HEK293 (cell line): ENCODE results near the gene CHGA.
A peak's percentile ranks its signal among the peaks of the same experiment; 100 is the strongest.

Experiments
- CTCF ChIA-PET: fragments of 350-600 bp; formaldehyde crosslinking; extraction: SDS; loops from one replicate; lab custom pipeline; 2021; ENCODE audit warnings: antibody characterized with exemption; lab: Yijun Ruan, JAX
- POLR2A ChIA-PET: fragments of 300-600 bp; formaldehyde crosslinking; extraction: SDS; loops from one replicate; lab custom pipeline; 2020; ENCODE audit warnings: antibody characterized with exemption, inconsistent platforms; lab: Yijun Ruan, JAX
- H3K27ac ChIP-seq: fragments of 200-500 bp; sonication (Bioruptor generic); 2 replicates; pipeline ENCODE4 v1.5.1; 2014; ENCODE audit warnings: low read depth, low read length, control low read depth, inconsistent platforms; ENCODE audit errors: extremely low read depth
- H3K36me3 ChIP-seq, 2 experiments: fragments of 200-500 bp in 1 of 2; sonication (Bioruptor generic) in 1 of 2; 1 replicate in 1 of 2; 2 replicates in 1 of 2; pipeline ENCODE4 v1.5.1; 2014 to 2017; ENCODE audit warnings: inconsistent platforms in 2 of 2, low read length in 2 of 2; ENCODE audit not compliant: control insufficient read depth in 2 of 2, insufficient read depth in 1 of 2
- H3K4me1 ChIP-seq: fragments of 200-500 bp; sonication (Bioruptor generic); 2 replicates; pipeline ENCODE4 v1.5.1; 2014; ENCODE audit warnings: mild to moderate bottlenecking, low read length, inconsistent platforms; ENCODE audit not compliant: control insufficient read depth, insufficient read depth
- H3K4me3 ChIP-seq: 2 replicates; pipeline ENCODE4 v1.5.1; 2011; ENCODE audit warnings: low read depth, mild to moderate bottlenecking, control low read depth, low read length, moderate library complexity
- H3K9me3 ChIP-seq: fragments of 200-500 bp; sonication (Bioruptor generic); 2 replicates; pipeline ENCODE4 v1.5.1; 2014; ENCODE audit warnings: low read depth, low read length, inconsistent platforms; ENCODE audit not compliant: control insufficient read depth, insufficient read depth
- GLI4 ChIP-seq: fragments of 450-650 bp; formaldehyde crosslinking; IDR thresholded peaks from 2 replicates; pipeline ENCODE4 v1.5.1; 2016; ENCODE audit warnings: missing biosample characterization, missing genetic modification characterization
- SETDB1 ChIP-seq: IDR thresholded peaks from one replicate; pipeline ENCODE4 v1.6.1; 2017; ENCODE audit warnings: mild to moderate bottlenecking, low read length, moderate library complexity, mixed read lengths; ENCODE audit not compliant: insufficient read length
- SP7 ChIP-seq: fragments of 450-650 bp; formaldehyde crosslinking; IDR thresholded peaks from 2 replicates; pipeline ENCODE4 v1.5.1; 2016; ENCODE audit warnings: missing biosample characterization, missing genetic modification characterization
- ZFHX2 ChIP-seq: fragments of 450-650 bp; formaldehyde crosslinking; conservative IDR thresholded peaks from 2 replicates; pipeline ENCODE4 v1.5.1; 2016; ENCODE audit warnings: missing biosample characterization, missing genetic modification characterization
- ZNF133 ChIP-seq: fragments of 450-650 bp; formaldehyde crosslinking; IDR thresholded peaks from 2 replicates; pipeline ENCODE4 v1.5.1; 2016; ENCODE audit warnings: missing biosample characterization, missing genetic modification characterization
- ZNF155 ChIP-seq: fragments of 450-650 bp; formaldehyde crosslinking; IDR thresholded peaks from 2 replicates; pipeline ENCODE4 v1.5.1; 2016; ENCODE audit warnings: missing biosample characterization, missing genetic modification characterization
- ZNF157 ChIP-seq: fragments of 450-650 bp; formaldehyde crosslinking; IDR thresholded peaks from 2 replicates; pipeline ENCODE4 v1.5.1; 2016; ENCODE audit warnings: missing biosample characterization, missing genetic modification characterization
- ZNF174 ChIP-seq: fragments of 450-650 bp; formaldehyde crosslinking; IDR thresholded peaks from 2 replicates; pipeline ENCODE4 v1.5.0; 2017; ENCODE audit warnings: missing biosample characterization, mild to moderate bottlenecking, missing genetic modification characterization
- ZNF175 ChIP-seq: fragments of 450-650 bp; formaldehyde crosslinking; IDR thresholded peaks from 2 replicates; pipeline ENCODE4 v1.5.1; 2016; ENCODE audit warnings: missing biosample characterization, missing genetic modification characterization
- ZNF184 ChIP-seq: fragments of 450-650 bp; IDR thresholded peaks from 2 replicates; pipeline ENCODE4 v1.5.1; 2018; ENCODE audit warnings: missing biosample characterization, mild to moderate bottlenecking, missing genetic modification characterization
- ZNF211 ChIP-seq: fragments of 450-650 bp; formaldehyde crosslinking; IDR thresholded peaks from 2 replicates; pipeline ENCODE4 v1.5.1; 2016; ENCODE audit warnings: low read depth, missing biosample characterization, missing genetic modification characterization
- ZNF239 ChIP-seq: fragments of 450-650 bp; formaldehyde crosslinking; IDR thresholded peaks from 2 replicates; pipeline ENCODE4 v1.5.1; 2016; ENCODE audit warnings: missing biosample characterization, missing genetic modification characterization
- ZNF248 ChIP-seq: fragments of 450-650 bp; formaldehyde crosslinking; IDR thresholded peaks from 2 replicates; pipeline ENCODE4 v1.5.1; 2017; ENCODE audit warnings: missing biosample characterization, missing genetic modification characterization
- ZNF266 ChIP-seq: fragments of 450-650 bp; formaldehyde crosslinking; IDR thresholded peaks from 2 replicates; pipeline ENCODE4 v1.5.1; 2016; ENCODE audit warnings: missing biosample characterization, missing genetic modification characterization, low read depth
- ZNF324 ChIP-seq: fragments of 450-650 bp; formaldehyde crosslinking; IDR thresholded peaks from 2 replicates; pipeline ENCODE4 v1.5.1; 2016; ENCODE audit warnings: missing biosample characterization, missing genetic modification characterization
- ZNF391 ChIP-seq: fragments of 450-650 bp; formaldehyde crosslinking; IDR thresholded peaks from 2 replicates; pipeline ENCODE4 v1.5.1; 2016; ENCODE audit warnings: low read depth, missing biosample characterization, missing genetic modification characterization, borderline replicate concordance
- ZNF426 ChIP-seq: fragments of 450-650 bp; formaldehyde crosslinking; IDR thresholded peaks from 2 replicates; pipeline ENCODE4 v1.5.1; 2017; ENCODE audit warnings: missing biosample characterization, missing genetic modification characterization, mild to moderate bottlenecking, inconsistent platforms, moderate library complexity
- ZNF501 ChIP-seq: fragments of 450-650 bp; formaldehyde crosslinking; IDR thresholded peaks from 2 replicates; pipeline ENCODE4 v1.5.1; 2016; ENCODE audit warnings: missing biosample characterization, missing genetic modification characterization
- ZNF585B ChIP-seq: fragments of 450-650 bp; formaldehyde crosslinking; IDR thresholded peaks from 2 replicates; pipeline ENCODE4 v1.5.1; 2016; ENCODE audit warnings: missing biosample characterization, missing genetic modification characterization
- ZNF623 ChIP-seq: fragments of 450-650 bp; formaldehyde crosslinking; IDR thresholded peaks from 2 replicates; pipeline ENCODE4 v1.5.1; 2016; ENCODE audit warnings: missing biosample characterization, missing genetic modification characterization
- ZNF654 ChIP-seq: fragments of 450-650 bp; formaldehyde crosslinking; IDR thresholded peaks from 2 replicates; pipeline ENCODE4 v1.5.1; 2016; ENCODE audit warnings: low read depth, missing biosample characterization, missing genetic modification characterization
- TF ChIP-seq, protein P1 (sequence below): fragments of 450-650 bp; formaldehyde crosslinking; IDR thresholded peaks from 2 replicates; pipeline ENCODE4 v1.5.1; 2016; ENCODE audit warnings: missing biosample characterization, missing genetic modification characterization
- TF ChIP-seq, protein P2 (sequence below): fragments of 450-650 bp; formaldehyde crosslinking; IDR thresholded peaks from 2 replicates; pipeline ENCODE4 v1.5.1; 2016; ENCODE audit warnings: missing biosample characterization, missing genetic modification characterization
- TF ChIP-seq, protein P3 (sequence below): fragments of 450-650 bp; formaldehyde crosslinking; IDR thresholded peaks from 2 replicates; pipeline ENCODE4 v1.5.1; 2016; ENCODE audit warnings: missing biosample characterization, missing genetic modification characterization

CHGA gene

DNA sequence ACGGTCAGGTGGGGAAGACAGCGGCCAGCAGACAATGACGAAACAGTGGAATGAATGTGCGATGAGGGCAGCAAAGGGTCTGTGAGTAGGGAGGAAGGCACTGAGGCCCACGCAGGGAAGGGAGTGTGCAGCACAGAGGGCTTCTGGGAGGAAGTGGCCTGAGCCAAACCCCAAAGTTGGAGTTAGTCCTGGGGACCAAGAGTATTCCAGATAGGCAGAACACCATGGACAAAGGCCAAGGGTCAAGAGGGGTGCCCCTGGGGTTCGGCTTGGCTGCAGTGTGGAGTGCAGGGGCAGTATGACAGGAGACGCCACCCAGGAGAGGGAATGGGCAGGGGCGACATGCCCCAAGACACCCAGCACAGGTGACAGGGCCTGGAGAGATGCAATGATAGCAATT lies 58.8 kb downstream of the CHGA start:
- Histone ChIP-seq H3K4me1 (0 out of 2 replicates have a peak, but pooled peaks cover 4% of the 10 kb centered on the region), H3K9me3 (no peaks in the 10 kb centered on the region), H3K36me3 (peaks cover 0 to 7% of the 10 kb centered on the region in 2 experiments; a peak in 1 of 3 replicates), H3K4me3 (no peak overlapping the region), H3K27ac (no peak overlapping the region)
- POLR2A ChIA-PET = no interaction called here
- no peak for TF ChIP-seq ZFHX2 (tag by site-specific recombination)
- TF ChIP-seq ZNF211 (tag by site-specific recombination) = no peak
- TF ChIP-seq ZNF133 = no peak
- no peak for TF ChIP-seq ZNF184 (tag by site-specific recombination)
- TF ChIP-seq, protein P1, sequence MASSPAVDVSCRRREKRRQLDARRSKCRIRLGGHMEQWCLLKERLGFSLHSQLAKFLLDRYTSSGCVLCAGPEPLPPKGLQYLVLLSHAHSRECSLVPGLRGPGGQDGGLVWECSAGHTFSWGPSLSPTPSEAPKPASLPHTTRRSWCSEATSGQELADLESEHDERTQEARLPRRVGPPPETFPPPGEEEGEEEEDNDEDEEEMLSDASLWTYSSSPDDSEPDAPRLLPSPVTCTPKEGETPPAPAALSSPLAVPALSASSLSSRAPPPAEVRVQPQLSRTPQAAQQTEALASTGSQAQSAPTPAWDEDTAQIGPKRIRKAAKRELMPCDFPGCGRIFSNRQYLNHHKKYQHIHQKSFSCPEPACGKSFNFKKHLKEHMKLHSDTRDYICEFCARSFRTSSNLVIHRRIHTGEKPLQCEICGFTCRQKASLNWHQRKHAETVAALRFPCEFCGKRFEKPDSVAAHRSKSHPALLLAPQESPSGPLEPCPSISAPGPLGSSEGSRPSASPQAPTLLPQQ (tag by site-specific recombination) = no peak
- no peak for TF ChIP-seq SETDB1
- no peak for TF ChIP-seq ZNF501 (tag by site-specific recombination)
- CTCF ChIA-PET = no interaction called here

DNA sequence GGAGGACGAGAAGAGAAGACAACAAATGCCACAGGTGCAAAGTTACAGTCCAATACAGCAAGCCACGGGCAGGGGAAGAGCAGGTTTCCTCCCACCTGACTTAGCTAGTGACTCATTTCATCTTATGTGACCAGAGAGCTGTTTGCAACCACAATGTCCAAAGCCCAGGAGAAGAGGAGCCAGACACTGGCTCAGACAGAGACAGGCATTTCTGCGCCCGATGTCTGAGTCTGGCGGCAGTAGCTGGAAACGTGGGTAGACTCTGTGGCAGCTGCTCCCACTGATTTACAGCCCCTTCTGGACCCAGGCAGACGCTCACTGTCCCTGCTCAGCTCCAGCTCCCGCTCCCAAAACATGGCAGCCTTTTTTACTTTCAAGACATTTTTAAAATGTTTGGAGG lies 60.0 kb downstream of the CHGA start:
- CTCF ChIA-PET = no interaction called here
- POLR2A ChIA-PET = no interaction called here
- Histone ChIP-seq H3K36me3 (no peaks in the 10 kb centered on the region), H3K4me1 (0 out of 2 replicates have a peak, but pooled peaks cover 4% of the 10 kb centered on the region), H3K27ac (no peak overlapping the region), H3K4me3 (no peak overlapping the region), H3K9me3 (no peaks in the 10 kb centered on the region)
- TF ChIP-seq ZNF324 (no peak), ZNF654 (tag by site-specific recombination) (no peak), ZNF391 (no peak), ZNF623 (tag by site-specific recombination) (no peak), SP7 (no peak), ZNF175 (no peak), GLI4 (tag by site-specific recombination) (no peak), ZNF157 (no peak), ZNF174 (no peak), ZNF266 (tag by site-specific recombination) (no peak), ZNF248 (no peak)
- TF ChIP-seq, protein P2, sequence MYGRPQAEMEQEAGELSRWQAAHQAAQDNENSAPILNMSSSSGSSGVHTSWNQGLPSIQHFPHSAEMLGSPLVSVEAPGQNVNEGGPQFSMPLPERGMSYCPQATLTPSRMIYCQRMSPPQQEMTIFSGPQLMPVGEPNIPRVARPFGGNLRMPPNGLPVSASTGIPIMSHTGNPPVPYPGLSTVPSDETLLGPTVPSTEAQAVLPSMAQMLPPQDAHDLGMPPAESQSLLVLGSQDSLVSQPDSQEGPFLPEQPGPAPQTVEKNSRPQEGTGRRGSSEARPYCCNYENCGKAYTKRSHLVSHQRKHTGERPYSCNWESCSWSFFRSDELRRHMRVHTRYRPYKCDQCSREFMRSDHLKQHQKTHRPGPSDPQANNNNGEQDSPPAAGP (tag by site-specific recombination) = no peak
- TF ChIP-seq, protein P3, sequence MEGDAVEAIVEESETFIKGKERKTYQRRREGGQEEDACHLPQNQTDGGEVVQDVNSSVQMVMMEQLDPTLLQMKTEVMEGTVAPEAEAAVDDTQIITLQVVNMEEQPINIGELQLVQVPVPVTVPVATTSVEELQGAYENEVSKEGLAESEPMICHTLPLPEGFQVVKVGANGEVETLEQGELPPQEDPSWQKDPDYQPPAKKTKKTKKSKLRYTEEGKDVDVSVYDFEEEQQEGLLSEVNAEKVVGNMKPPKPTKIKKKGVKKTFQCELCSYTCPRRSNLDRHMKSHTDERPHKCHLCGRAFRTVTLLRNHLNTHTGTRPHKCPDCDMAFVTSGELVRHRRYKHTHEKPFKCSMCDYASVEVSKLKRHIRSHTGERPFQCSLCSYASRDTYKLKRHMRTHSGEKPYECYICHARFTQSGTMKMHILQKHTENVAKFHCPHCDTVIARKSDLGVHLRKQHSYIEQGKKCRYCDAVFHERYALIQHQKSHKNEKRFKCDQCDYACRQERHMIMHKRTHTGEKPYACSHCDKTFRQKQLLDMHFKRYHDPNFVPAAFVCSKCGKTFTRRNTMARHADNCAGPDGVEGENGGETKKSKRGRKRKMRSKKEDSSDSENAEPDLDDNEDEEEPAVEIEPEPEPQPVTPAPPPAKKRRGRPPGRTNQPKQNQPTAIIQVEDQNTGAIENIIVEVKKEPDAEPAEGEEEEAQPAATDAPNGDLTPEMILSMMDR = no peak

DNA sequence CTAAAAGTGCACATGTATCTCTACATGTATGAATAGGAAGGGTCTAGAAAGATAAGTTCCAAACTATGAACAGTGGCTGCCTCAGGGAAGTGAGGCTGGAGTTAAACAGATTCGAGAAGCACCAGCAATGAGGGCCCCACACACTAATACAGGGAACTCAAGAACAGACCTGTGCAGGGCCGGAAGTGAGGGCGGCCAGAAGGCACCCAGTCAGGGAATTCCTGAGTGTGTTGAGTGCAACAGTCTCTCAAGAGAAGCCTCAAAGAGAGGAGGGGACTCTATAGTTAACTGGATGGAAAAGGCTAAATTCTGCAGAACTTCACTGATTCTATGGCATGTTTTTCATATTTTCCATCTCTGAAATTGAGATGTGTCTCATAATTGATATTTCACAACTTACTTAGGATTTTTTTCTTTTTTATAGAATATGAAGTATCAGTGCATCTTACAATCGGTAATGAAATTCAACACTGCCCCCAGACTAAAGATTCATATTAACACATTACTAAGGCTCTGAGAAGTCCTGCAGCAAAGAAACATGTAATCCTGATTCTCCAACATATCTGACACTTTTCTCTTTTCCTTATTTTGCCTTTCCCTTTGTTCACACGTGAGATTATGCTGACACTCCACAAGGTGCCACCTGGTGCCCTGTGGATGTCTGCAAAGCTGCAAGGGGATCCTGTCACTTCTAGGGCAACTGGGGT lies 61.3 kb downstream of the CHGA start:
- ChIA-PET POLR2A (no interaction called here), CTCF (interaction anchor here (0.7 kb wide), 2 partner anchors 149 to 1105 kb away, joined by 3 read pairs; no protein-coding TSS in a partner anchor)
- Histone ChIP-seq H3K4me3 (no peak overlapping the region), H3K4me1 (0 out of 2 replicates have a peak, but pooled peaks cover 4% of the 10 kb centered on the region), H3K9me3 (no peaks in the 10 kb centered on the region), H3K36me3 (no peaks in the 10 kb centered on the region), H3K27ac (no peak overlapping the region)
- TF ChIP-seq ZNF239 (tag by site-specific recombination) (peak; percentile 90), ZNF585B (tag by site-specific recombination) (no peak), ZNF426 (tag by site-specific recombination) (no peak), ZNF155 (no peak)
